Left cardiac atrium (tissue), 4 donors: ENCODE measurements around the gene SRSF12. TPM values are rescaled to one million over a fixed set of nuclear protein-coding genes. Genes with fewer than 3 reads are reported as not detected.
A peak's percentile ranks its signal among the peaks of the same experiment; 100 is the strongest.

Experiments
- ATAC-seq, 2 donors: fragments of 200-7000 bp; cut with Tn5 transposase; one replicate each; pipeline ENCODE4 v1.9.1; 2020; ENCODE audit warnings: mild to moderate bottlenecking in 2 of 2, moderate library complexity in 2 of 2
- DNase-seq: peaks from one replicate; pipeline ENCODE4 v3.0.0-alpha.2; 2020
- intact Hi-C, 2 donors: fragments of 100-400 bp; cut with DNase I; formaldehyde crosslinking; loops; one replicate each; pipeline versions ENCODE4 v1.14.1 to v1.15.1; 2022 to 2023
- total RNA-seq, 2 donors: library from RNA; stranded (reverse); fragmentation: NEBNext Ultra II Directional; extraction: Animal tissue kit (Norgen Biotek cat#: 25700); gene quantifications; one replicate each; pipeline ENCODE4 v1.2.1, GENCODE V29; 2021
- donor health status: DM: no; HTN: yes; CAD: no.
- donor health status: DM: no; HTN: yes; CAD: no; lungs with severe emphysema.
- donor health status: DM: yes; HTN: yes; CAD: no.
- donor health status: Dilated cardiomyopathy.

The SRSF12 gene
- total RNA-seq, 2 donors from 2014 or later: 0.09 to 0.65 TPM

GRCh38 chr6:89050155-89050554 is 67.7 kb downstream of the SRSF12 start:
- DNase-seq (peak; percentile 61), ATAC-seq (peak; percentile 82 to 93)
- intact Hi-C loops: no loop called here

GRCh38 chr6:89048985-89049384 is 68.9 kb downstream of the SRSF12 start:
- peak in 1 of 2 donors; percentile 12 for ATAC-seq
- no peak for DNase-seq
- intact Hi-C loops: no loop called here

GRCh38 chr6:89048288-89048923 is 69.5 kb downstream of the SRSF12 start:
- no peak for ATAC-seq
- intact Hi-C loops: no loop called here
- no peak for DNase-seq

- ATAC-seq (no peak), DNase-seq (no peak)
- intact Hi-C loops: no loop called here
These were observed 70.4 kb downstream of the SRSF12 start for GRCh38 chr6:89047473-89047872.

Other genes starting within 250 kb of the SRSF12 start
- gene RNGTT, start 154.5 kb downstream of the SRSF12 start, total RNA-seq: 10 to 100 TPM in 1 of 2 donors, 1 to 10 TPM in 1; 8.6 to 10.1 TPM
- gene PNRC1, start 37.3 kb downstream of the SRSF12 start, total RNA-seq: 100 to 1,000 TPM; 177 to 202 TPM
- 10 to 100 TPM; 11.8 to 12.8 TPM for gene PM20D2, start 28.0 kb upstream of the SRSF12 start, total RNA-seq
- not detected for gene GABRR1, start 99.3 kb upstream of the SRSF12 start, total RNA-seq
- under 1 TPM; 0.53 to 0.97 TPM for gene GABRR2, start 197.2 kb upstream of the SRSF12 start, total RNA-seq
- gene UBE2J1, start 234.7 kb upstream of the SRSF12 start, total RNA-seq: 10 to 100 TPM; 15.6 to 26.1 TPM